GOT3 (cell line): ENCODE data around the gene PROX1.

Experiments
- DNase-seq: peaks from one replicate; lab custom pipeline; 2025; ENCODE audit warnings: mixed read lengths; lab: John Stamatoyannopoulos, UW

PROX1 gene

DNA sequence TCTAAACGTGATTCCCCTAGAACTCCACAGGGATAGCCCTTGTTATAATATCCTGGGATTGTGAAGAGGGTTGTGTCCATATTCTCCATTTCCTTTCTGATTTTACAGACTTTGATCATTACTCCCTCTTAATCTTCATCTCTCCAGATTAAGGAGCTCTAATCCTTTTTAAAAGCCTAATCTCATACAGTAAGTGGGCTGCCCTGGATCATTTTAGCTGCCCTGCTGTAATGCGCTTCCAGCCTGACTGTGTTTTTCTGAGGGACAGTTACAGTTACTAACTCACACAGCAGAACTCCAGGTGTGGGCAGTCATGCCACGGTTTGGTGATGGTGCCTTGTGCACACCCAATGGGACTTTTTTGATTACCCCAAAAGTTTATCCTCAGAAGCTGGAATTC is 33.5 kb downstream of the PROX1 start:
- DNase-seq: no peak

DNA sequence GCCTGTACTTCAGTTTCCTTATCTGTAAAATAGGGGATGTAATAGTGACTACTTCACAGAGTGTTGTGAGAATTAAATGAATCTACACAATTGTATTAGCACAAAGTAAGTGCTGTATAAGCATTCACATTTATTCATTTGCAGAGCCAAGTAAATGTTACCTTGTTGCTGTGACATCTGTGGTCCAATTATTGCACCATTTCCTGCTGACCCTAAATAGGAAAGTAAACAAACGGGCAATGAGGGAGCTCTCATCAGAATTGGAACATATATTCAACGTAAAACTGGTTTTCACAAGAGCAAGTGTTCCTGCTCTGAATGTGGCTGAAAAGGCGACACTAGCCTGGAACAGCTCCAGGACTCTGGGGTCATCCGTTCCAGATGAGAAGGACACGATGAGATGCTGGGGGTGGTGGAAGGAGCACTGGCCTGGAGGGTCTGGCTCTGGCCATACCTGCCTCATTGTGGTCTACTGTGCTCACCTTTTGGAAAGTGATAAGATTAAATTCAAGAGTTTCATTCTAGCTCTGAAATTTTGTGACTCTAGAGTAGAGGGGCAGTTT is 34.5 kb downstream of the PROX1 start:
- no peak for DNase-seq

DNA sequence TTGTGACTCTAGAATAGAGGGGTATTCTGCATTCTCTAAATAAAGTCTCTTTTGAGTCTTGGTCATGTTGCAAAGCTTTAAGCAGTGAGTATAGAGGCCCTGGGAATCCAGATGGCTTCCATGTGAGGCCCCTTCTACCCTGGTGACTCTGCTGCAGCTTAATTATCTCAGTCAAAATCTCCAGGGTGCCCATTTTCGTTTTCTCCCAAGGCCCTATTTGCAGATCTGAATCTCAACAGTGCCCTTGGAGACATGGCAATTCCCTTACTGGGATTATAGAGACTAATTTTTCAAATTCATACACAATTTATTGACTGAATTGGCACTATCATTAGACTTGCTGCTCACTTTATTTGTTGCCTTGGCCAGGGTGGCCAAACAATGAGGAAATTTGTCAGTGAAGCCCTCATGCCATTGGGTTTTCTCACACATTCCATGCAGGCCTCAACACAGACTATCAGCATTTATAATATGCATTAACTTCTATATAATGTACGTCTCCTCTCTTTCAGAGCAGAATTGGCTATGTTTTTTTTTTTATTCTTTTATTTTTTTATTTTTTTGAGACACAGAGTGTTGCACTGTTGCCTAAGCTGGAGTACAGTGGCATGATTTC is 35.1 kb downstream of the PROX1 start:
- no peak for DNase-seq

DNA sequence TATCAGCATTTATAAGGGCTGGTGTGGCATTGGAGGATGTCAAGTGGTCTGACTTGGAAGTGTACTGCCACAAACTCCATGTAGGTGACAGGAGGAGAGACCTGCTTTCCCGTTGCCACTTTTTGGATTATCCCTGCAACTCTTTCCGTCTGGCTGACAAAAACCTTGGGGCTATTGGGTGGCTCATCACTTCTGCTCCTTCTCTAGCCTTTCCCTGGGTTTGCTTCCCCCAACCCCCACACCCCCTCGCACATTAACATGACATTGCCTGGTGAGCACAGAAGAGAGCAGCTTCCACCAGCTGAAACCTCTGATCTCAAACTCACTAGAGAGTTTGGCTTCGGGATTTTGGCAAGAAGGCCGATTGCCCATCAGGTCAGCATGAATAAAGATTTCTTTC is 39.2 kb downstream of the PROX1 start:
- no peak for DNase-seq

DNA sequence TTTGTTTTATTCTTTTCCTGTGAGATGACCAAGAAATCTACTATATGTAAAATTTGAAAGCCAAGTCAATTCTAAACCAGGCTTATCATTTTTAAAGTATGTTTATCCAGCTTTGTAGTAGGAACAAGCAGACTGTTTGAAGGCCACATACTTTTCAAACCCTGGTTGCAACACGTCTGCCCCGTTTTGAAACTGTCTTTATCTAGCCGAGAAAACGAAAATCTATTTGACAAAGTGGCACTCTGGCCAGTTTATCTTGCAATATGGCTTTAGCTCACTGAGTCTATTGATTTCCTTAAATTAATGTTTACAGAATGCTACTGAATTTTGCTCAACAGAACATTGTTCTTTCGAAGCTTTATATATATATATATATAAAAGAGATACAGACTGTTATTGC is 39.7 kb downstream of the PROX1 start:
- no peak for DNase-seq

DNA sequence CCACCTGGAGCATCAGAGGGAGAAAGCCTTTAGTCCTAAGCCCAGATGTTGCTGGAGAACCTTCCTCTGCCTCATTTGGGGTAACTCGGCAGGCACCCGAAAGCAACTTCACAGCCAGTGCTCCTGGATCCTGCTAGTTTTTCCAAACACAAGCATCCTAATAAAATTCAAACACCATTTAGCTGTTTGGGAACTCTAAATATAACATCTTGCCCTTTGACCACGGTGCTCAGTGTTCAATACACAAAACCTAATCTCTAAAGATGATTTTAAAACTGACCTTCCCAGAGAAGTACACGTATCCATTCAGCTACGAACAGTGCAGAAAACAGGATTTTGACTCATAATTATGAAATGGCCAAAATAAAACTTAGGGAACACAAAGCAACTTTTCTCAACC is 40.3 kb downstream of the PROX1 start:
- DNase-seq: no peak

DNA sequence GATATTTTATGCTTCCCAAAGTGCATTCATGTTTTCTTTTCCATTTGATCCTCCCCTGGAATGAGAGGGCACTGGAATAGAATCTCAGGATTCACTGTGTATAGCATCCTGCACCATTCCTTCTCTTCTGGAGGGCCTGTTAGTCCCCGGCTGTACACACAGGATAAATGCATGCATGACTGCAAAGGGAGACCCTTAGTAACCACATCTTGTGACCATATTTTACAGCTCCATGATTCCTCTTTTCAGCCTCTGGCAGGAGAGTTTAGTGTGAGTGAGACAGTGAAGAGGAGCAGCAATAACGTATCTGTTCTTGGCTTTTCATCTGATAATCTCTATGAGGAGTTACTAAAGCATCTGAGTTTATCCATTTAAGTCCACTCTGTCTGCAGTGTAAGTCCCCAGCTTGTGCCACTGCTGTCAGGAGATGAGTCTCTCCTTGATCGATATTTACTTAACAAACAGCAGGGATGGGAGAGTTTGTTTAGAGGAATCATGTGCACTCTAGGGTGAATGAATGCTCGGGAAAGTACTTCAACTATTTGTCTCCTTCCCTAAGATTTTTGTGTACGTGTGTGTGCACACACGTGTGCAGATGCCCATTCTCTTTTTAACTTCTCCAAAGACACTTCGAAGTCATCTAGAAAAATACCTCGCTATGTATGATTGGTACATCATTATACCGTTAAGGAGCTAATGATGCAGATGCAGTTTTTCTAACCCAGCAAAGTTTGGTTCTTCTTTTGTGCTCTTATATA is 41.1 kb downstream of the PROX1 start:
- no peak for DNase-seq

DNA sequence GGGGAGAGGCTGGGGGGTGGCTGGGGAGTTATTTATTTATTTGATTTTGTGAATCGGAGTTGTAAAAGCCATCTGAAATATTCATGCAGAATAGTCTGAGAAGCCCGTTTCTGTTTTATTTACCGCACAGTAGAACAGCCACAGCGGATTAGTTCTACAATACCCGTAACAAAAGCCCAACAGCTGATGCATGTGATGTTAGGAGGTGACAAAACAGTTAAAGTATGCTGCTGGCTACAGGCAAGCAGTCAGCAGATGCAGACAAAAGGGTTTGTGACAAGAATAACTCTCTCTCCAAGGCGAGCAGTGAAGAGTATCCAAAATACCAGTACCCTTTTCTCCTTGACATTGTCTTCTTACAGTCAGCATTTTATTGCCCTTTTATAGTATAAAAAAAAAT is 42.0 kb downstream of the PROX1 start:
- DNase-seq: no peak

DNA sequence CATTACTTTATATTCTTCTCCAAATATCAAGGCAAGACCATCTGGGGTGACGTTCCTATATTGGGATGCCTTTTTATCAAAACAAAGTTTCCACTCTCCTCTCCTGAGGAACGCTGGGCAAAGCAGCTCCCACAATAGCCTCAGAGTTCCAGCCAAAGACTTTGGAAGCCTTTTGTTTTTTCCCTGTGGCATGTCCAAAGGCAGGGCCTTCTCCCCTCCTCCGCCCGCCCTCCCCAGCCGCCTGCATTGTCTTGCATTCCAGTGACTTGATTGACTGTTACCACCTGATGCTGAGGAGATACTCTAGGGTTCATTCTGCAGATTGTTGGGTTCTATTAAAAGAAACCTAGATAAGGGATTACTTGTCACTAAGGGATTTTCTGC is 43.5 kb downstream of the PROX1 start:
- DNase-seq: no peak

DNA sequence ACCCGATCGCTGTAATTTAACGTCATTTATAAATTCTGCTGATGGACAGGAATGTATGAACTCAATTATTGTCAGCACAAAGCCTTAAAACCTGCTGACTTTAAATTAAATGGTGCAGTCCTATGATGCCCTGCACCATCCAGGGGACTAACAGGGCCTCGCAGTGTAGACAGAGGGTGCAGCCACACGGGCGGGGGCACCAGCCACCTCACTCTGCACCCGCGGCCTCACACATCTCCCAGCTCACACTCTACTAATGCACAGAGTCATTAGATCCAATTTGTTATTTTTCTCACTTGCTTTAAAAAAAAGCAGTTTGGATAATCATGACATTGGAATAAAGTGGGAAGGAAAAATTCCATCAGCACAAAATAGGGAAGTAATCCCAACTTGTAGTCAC is 49.7 kb downstream of the PROX1 start:
- DNase-seq: no peak

DNA sequence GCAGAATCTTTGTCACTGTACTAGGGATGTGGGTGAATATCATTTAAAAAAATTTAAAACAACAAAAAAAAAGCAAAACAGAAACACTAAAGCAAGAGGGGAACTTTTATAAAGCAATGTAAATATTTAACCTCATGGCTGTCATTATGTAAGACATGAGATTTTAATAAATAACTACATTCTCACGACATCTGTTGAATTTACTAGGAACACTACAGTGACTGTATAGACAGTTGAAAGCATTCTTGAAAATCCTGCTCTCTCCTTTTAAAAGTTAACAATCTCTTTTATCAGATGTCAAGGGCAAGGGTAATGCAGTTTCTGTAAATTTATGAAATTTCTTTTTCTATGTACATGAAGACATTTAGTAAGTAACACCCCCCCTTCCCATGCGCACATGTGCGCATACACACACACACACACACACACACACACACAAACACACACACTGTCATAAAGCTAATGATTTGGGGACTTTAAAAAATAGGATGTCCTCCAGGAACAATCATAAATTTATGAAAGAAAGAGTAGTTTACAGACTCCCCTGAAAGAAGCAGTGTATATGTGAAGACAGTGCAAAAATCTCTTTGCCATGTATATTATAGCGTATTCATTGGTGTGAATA is 51.7 kb downstream of the PROX1 start:
- no peak for DNase-seq

DNA sequence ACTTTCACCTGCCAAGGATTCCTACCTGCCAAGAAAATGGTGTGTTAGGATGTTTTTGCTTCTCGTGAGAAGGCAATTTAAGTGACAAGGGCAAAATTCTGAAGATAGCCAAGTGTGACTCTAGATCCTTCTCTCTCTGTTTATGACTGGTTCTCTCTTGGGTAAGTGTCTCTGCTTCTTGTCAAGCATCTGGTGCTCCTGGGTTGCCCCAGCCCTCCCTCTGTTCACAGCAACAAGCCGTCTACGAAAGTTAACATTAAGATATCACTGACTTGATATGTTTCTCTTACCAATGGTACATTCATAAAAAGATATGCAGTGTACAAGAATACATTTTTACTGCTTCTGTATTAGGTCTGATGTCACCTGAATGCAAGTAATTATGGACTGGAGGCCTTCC is 55.4 kb downstream of the PROX1 start:
- no peak for DNase-seq

DNA sequence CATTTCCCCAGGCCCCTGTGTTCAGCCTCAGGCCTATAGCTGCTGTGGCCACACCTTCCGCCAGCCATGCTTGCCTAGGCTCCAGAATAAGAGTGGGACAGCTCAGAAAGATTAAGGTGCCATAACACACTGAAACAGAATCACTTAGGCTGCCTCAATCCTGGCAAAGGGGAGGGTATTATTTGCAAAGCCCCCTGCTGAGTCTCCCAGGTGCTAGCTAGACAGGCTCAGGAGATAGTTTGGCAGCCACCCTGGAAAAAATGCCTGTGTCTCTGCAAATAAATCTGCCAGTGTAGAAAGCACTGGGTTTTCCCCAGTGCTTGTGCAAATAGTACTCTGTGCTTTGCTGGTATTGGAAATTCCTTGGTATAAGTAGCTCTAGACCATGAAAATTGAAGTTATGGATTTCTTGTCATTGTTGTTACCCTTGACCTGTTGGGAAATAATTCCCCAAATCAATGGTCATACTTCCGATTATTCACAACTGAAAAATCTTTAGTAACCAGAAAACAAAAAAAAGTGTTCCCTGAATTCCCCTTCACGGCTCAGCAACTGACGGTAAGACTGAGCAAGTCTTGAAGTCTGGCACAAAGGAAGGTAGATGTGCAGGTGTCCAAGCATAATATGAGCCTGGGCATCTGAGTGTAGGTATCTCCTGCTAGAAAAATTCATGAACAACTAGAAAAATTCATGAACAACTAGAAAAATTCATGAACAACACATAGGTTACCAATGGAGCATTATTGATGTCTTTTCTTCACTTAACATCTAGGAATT is 56.9 kb downstream of the PROX1 start:
- DNase-seq: no peak

DNA sequence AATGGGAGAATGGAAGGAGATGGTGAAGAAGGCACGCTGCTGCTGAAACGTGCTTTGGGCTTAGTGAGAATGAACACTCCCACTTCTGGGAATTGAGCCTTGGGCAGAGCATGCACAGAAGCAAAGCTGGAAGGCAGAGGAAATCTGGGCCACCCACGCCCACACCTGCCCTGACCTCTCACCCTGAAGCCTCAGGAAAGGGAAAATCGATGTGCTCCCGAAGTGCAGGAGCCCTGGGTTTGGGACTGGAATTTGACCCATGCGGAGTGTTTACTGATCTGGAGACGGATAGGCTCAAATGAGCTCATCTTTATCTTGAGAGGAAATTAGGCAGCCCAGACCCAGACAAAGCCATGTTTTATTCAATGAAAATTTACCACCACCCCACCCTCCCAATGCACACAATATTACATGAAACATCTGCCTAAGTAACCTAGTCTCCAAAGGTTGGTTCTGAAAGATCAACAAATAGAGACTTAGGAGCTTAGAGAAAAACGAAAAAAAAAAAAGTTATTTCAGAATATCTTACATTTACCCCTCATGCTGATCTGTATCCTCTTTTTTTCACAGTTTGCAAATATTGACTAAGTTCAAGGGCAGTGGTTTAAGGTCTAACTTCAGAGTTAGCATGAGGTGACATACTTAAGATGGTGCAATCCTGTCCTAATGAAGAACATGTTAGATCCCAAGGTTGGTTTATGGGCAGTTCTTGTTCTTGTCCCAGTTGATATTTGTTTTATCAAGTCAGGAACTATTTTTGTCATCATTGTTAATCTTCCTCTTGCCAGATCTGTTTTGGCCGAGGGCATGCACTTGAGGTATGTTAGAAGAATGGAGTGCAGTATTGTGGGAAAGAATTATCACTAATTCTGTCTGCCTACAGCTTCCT is 63.0 kb downstream of the PROX1 start:
- no peak for DNase-seq

DNA sequence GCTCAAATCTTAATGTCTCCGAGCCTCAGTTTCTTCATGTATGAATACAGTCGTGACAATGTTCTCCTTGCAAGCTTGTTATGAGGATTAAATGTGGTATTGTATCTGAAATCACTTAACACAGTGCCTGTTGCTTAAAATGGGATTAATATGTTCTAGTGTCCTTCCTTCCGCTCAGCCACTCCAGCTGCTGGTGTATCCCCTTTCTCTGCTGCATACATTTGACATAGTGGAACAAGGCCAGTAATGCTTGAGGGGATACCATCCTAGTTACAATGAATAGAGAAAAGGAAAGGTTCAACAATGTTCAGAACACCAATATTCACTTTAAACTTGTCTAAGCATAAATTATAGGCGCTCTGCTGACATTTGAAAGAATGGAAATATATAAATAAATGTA is 64.0 kb downstream of the PROX1 start:
- DNase-seq: no peak

DNA sequence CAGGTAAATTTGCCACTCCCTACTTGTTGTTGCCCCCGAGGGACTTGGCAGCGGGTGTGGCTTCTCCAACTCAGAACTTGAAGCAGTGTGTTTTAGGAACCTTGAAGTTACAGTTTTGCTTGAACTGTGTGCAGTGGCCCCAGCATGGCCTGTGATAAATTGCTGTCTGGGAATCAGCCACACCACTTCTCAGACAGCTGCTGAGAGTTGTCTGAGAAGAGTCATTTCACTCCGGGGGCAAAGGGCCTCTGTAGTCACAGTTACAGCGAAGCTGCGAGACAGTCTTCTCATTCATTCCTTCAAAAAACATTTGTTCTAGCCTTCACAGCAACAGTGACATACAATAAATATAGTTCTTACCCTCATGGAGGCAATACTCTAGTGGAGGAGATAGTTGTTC is 70.3 kb downstream of the PROX1 start:
- DNase-seq: no peak

DNA sequence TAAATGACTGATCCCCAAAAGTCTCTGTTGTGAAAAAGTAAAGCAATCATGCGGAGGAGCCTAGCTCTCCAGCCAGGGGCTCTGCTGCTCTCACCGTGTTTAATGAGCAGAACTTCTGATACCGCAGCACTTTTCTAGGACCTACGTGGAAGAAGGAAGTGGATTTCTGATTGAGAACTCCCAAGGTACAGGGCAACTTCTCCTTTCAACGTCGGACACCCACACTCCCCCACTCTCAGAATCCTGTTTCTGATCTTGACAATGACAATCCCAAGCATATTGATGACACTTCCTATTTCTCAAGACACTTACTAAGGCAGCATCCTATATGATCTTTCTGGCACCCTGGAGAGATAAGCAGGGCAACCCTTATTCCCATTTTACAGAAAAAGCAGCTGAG is 78.4 kb downstream of the PROX1 start:
- no peak for DNase-seq

DNA sequence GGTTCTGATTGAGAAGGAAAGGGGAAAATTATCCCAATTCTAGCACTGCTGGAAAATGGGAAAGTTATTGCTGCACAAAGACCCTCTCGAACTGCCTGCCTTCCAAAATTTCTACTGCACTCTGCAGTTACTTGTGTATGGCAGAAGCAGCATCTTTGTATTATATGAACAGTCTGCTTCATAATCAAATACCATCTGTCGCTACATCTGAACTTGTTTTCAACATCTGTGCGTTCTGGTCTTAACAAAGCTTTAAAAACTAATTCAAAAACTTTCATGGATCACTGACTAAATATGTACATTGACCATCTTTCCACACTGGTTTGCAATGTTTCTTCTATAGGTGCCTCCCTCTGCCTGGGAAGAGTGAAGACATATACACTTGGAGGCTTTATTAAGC is 79.2 kb downstream of the PROX1 start:
- no peak for DNase-seq

DNA sequence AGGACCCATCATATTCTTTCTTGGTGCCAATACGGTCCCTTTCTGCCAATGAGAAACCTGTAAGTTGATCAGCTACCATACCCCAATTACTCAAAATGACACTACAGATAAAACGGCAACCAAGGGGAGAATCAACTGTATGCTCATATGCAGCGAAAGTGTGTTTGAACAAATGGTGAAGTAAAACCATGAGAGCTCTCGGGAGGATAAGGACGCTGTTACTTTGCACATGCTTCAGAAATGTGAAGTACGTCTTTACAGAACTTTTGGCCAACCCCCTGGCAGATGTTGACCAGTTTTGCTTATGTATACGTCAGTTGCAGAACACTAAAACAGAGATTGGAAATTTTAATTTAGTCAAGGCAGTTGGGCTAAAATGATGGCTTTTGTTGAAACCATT is 79.6 kb downstream of the PROX1 start:
- no peak for DNase-seq

DNA sequence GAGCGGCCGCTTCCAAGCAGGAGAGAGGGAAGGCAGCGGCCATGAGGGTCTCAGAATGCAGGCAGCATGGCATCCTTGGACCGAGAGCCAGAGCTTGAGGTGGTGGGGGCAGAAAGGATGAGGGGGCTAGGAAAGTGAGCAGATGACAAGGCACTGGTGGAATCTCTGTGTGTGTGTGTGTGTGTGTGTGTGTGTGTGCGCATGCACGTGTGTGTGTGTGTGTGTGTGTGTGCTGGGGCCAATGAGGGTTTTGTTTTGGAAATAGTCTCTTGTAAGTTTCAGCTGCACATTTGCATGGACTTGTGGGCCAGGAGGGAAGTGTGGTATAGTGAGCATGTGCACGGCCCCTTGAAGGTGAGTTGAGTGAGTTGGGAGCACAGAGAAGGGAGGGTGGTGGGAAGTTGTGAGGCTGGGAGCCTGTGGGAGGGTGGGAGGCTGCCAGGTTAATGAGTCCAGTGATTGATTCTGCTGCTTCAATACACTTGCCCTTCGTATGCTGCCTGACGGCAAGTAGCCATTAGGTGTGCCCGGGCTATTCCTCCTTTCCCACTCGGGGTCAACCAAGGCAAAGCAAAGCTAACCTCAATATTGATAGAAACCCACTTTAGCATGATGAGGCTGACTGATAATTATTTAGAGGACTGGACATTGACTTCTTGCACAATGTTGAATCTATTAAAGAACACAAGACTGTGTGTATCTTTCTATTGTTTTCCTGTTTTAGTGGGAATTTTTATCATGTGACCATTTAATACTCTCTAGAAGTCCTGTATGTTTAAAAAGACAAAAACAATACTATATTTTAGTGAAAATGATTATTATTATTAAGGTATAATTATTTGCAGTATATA is 80.3 kb downstream of the PROX1 start:
- DNase-seq: no peak

DNA sequence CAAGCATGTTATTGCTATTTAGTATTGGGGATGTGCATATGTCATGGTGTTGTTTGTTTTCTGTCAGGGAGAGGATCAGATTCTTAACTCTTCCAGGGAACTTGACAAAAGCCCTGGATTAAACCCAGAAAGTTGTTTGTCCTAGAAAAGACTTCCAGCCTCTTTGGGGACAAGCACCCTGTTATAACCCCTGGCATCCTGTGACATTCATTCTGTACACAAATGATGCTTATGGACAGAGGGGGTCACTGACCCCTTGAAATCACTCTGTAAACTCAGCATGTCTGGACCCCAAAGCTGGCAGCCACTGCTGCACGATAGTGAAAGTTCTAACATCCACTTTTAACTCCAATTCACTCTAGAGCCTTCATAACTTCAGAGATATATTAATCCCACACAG is 81.2 kb downstream of the PROX1 start:
- no peak for DNase-seq
